ENCODE results near the gene MARF1. TPM values are rescaled to one million over a fixed set of nuclear protein-coding genes. Genes with fewer than 3 reads are reported as not detected.
"Not testable (repeated sequence)": the region's sequence is repeated elsewhere in the genome, so short reads cannot be mapped to it uniquely, and the experiment has no call there.

Gene MARF1
- total and polyA plus RNA-seq, 9 donors: 16.9 to 34.1 (median 29.2) TPM

DNA sequence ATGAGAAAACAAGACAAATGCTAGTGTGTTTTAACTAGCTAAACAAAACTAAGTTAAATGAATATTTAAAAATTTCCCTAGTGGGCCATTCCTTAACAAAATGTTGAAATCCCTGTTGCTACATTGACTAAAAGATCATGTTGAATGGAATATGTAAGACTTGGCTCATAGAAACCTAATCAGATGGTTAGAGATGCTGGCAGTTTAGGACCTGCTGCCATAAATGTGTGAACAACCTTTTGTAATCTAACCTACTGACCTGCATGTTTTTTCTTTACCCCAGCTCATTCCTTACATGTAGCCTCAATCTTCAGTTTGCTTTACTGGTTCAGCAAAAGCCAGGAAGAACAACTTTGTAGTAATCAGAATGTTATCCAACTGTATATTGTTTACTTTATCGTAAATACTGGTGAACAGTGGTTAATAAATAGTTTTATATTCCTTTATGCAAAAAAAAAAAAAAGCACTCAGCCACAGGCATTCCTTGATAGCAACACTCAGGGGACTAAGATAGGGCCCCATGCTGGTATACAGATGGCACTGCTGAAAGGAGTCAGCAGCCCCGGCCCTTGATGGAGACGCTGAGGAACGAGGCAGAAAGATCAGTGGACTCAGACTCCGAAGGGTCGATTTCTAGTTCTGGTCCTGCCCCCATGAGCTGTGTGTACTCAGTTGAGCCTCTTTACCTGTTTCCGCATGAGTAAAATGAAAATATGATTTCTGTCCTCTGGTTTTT lies 78.2 kb downstream of the MARF1 start:
- Histone ChIP-seq H3K4me3 (ENCODE audit: low read length) (no peak overlapping the region), H3K27ac (ENCODE audit: low read length) (peak overlapping the region; percentile 21), H3K27me3 (ENCODE audit: control insufficient read depth, insufficient read depth, low read length) (no peaks in the 10 kb centered on the region), H3K9me3 (replicated peaks; ENCODE audit: control insufficient read depth, low read depth, low read length) (no peaks in the 10 kb centered on the region), H3K4me1 (ENCODE audit: control insufficient read depth, insufficient read depth, low read length) (peaks cover 16% of the 10 kb centered on the region), H3K36me3 (ENCODE audit: control insufficient read depth, insufficient read depth, low read length) (peaks cover 4% of the 10 kb centered on the region)
- WGBS (ENCODE audit: insufficient coverage): 85% methylated on average over 5 of the region's 7 CpGs
- DNase-seq: no peak

DNA sequence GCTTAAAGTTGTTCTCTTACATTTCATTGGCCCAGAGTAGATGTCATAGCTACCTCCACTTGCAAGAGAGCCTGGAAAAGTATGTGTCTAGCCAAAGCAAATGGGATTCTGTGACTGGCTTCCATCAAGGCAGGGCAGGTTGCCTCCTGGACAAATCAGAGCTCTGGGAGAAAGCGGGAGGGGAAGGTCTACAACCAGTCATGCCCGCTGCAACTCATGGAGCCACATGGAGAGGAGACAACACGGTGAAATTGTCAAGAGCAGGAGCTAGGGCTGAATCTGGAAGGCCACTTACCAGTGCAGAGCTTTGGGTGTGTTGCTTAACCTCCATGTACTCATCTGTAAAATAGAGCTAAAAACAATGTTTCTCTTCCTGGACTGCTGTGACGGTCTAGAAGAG lies 83.8 kb downstream of the MARF1 start:
- Histone ChIP-seq H3K27ac (ENCODE audit: low read length) (no peak overlapping the region), H3K4me1 (ENCODE audit: control insufficient read depth, insufficient read depth, low read length) (peaks cover 14% of the 10 kb centered on the region), H3K27me3 (ENCODE audit: control insufficient read depth, insufficient read depth, low read length) (no peaks in the 10 kb centered on the region), H3K9me3 (replicated peaks; ENCODE audit: control insufficient read depth, low read depth, low read length) (no peaks in the 10 kb centered on the region), H3K4me3 (ENCODE audit: low read length) (no peak overlapping the region), H3K36me3 (ENCODE audit: control insufficient read depth, insufficient read depth, low read length) (no peaks in the 10 kb centered on the region)
- DNase-seq: no peak
- 88% methylated on average over 4 of the region's 4 CpGs for WGBS (ENCODE audit: insufficient coverage)

DNA sequence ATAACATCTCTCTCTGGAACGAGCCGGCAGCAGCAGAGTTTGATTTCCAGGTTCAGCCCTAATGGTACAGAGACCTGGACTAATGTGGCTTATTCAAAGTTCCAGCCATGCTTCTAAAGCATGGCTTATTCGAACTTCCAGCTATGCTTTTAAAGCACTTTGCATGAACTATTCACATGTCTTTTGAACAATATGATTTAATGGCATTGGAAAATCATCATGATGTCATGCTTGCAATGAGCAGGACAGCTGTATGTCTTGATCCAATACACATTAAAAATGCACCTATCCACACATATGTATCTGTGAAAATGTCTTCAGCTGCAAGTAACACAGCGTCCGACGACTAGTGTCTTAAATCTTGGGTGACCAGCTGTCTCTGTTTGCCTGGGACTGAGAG lies 85.7 kb downstream of the MARF1 start:
- Histone ChIP-seq H3K36me3 (ENCODE audit: control insufficient read depth, insufficient read depth, low read length) (no peaks in the 10 kb centered on the region), H3K4me1 (ENCODE audit: control insufficient read depth, insufficient read depth, low read length) (peaks cover 3% of the 10 kb centered on the region), H3K4me3 (ENCODE audit: low read length) (no peak overlapping the region), H3K27ac (ENCODE audit: low read length) (no peak overlapping the region), H3K9me3 (replicated peaks; ENCODE audit: control insufficient read depth, low read depth, low read length) (no peaks in the 10 kb centered on the region), H3K27me3 (ENCODE audit: control insufficient read depth, insufficient read depth, low read length) (no peaks in the 10 kb centered on the region)
- 35% methylated on average over 2 of the region's 6 CpGs for WGBS (ENCODE audit: insufficient coverage)
- DNase-seq: no peak

DNA sequence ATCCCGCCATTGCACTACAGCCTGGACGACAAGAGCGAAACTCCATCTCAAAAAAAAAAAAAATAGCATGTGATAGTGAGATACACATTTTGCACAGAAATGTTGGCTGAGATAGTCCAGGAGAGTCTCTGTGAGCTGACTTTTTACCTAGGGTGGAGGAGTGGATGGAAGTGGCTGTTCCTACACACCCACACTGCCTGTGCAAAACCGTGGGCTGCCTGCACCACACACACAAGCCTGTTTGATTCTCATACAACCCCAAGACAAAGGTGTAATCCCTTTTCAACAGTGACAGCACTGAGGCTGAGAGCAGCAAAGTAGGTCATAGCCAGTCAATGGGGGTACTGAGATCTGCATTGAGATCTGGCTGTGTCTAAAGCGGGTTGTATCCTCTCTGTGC lies 86.8 kb downstream of the MARF1 start:
- DNase-seq: no peak
- H3K4me3 ChIP-seq (ENCODE audit: low read length): no peak overlapping the region
- no peaks in the 10 kb centered on the region for H3K36me3 ChIP-seq (ENCODE audit: control insufficient read depth, insufficient read depth, low read length)
- no CpG with 5 or more reads among the region's 5 CpGs for WGBS (ENCODE audit: insufficient coverage)
- no peaks in the 10 kb centered on the region for H3K27me3 ChIP-seq (ENCODE audit: control insufficient read depth, insufficient read depth, low read length)
- H3K27ac ChIP-seq (ENCODE audit: low read length): no peak overlapping the region
- H3K4me1 ChIP-seq (ENCODE audit: control insufficient read depth, insufficient read depth, low read length): peaks cover 2% of the 10 kb centered on the region
- H3K9me3 ChIP-seq (replicated peaks; ENCODE audit: control insufficient read depth, low read depth, low read length): no peaks in the 10 kb centered on the region

DNA sequence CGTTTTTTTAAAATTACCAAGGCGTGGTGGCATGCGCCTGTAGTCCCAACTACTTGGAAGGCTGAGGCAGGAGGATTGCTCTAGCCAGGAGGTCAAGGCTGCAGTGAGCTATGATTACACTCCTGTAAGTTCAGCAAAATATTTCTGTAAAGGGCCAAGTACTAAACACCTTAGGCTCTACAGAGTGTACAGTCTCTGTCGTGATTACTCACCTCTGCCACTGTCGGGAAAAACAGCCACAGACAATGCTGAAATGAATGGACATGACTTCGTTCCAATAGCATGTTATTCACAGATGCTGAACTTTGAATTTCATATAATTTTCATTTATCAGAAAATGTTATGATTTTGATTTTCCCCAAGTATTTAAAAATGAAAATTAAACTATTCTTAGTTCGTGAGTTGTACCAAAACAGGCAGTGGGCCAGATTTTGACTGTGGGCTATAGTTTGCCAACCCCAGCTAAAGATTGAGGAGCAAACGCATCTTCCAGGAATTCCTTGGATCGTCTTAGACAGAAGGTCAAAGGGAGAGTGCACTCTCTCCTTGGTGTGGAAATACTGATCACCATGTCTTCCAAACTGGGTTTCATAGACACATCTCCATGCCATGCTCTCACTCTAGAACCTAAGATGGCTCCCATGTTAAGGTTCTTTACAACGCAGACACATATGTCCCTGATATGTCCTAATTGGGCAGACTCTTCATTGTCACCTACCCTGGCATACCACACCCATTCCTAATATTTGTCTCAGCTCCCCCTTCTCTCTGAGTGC lies 89.5 kb downstream of the MARF1 start:
- Histone ChIP-seq H3K27ac (ENCODE audit: low read length) (no peak overlapping the region), H3K36me3 (ENCODE audit: control insufficient read depth, insufficient read depth, low read length) (no peaks in the 10 kb centered on the region), H3K27me3 (ENCODE audit: control insufficient read depth, insufficient read depth, low read length) (no peaks in the 10 kb centered on the region), H3K9me3 (replicated peaks; ENCODE audit: control insufficient read depth, low read depth, low read length) (no peaks in the 10 kb centered on the region), H3K4me1 (ENCODE audit: control insufficient read depth, insufficient read depth, low read length) (peaks cover 7% of the 10 kb centered on the region), H3K4me3 (ENCODE audit: low read length) (no peak overlapping the region)
- no peak for DNase-seq
- 78% methylated on average over 6 of the region's 10 CpGs for WGBS (ENCODE audit: insufficient coverage)

DNA sequence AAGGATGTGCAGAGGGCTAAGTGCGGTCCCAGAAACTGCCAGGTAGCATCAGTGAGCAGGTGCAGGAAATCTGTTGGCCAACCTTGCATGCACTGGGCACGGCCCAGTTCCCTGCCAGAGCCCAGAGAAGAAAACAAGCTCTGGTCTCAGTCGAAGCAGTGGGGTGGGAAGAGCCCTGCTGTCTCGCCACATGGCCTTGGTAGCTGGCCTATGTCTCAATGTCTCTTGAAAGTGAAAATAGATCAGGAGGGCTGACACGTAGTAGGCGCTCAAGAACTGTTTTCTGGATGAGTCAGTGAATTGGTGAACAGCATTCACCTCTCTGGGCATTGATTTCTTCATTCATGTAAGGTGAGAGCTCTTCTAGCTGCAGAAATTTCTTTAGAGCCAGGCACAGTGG lies 90.4 kb downstream of the MARF1 start:
- H3K4me1 ChIP-seq (ENCODE audit: control insufficient read depth, insufficient read depth, low read length): peaks cover 7% of the 10 kb centered on the region
- no peak for DNase-seq
- H3K27ac ChIP-seq (ENCODE audit: low read length): no peak overlapping the region
- no peak overlapping the region for H3K4me3 ChIP-seq (ENCODE audit: low read length)
- H3K27me3 ChIP-seq (ENCODE audit: control insufficient read depth, insufficient read depth, low read length): no peaks in the 10 kb centered on the region
- no peaks in the 10 kb centered on the region for H3K36me3 ChIP-seq (ENCODE audit: control insufficient read depth, insufficient read depth, low read length)
- H3K9me3 ChIP-seq (replicated peaks; ENCODE audit: control insufficient read depth, low read depth, low read length): no peaks in the 10 kb centered on the region
- 93% methylated on average over 6 of the region's 6 CpGs for WGBS (ENCODE audit: insufficient coverage)

DNA sequence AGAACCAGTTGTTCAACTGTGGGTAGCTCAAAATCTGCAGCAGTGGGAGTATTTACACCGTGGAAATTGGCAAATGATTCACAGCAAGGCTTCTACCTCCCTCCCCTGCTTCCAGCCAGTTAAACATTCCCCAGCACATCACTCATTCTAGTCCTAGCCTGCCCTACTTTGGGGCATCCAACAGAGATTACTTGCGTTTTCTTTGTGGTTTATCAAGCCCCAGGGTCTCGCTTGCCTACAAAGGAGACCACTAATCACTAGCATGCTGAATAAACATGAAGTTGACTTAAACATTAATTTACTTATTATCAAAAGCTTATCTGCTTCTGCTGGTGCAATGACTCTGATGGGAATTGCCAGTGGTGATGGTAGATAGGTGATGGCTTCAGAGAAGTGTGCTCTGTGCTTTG lies 94.5 kb downstream of the MARF1 start:
- no peak overlapping the region for H3K4me3 ChIP-seq (ENCODE audit: low read length)

DNA sequence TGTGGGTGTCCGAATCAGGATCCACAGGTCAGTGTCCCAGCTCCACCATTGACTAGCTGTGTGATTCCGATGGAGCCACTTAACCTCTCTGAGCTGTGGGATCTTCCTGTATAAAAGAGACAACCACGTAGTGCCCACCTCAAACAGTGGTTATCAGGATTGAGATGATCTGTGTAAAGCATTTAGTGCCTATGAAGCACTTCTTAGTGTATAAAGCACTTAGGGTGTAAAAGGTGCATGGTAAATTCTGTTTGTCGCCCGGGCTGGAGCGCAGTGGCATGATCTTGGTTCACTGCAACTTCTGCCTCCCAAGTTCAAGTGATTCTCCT lies 95.2 kb downstream of the MARF1 start:
- Histone ChIP-seq H3K27me3 (ENCODE audit: control insufficient read depth, insufficient read depth, low read length) (no peaks in the 10 kb centered on the region), H3K4me1 (ENCODE audit: control insufficient read depth, insufficient read depth, low read length) (peaks cover 7% of the 10 kb centered on the region), H3K9me3 (replicated peaks; ENCODE audit: control insufficient read depth, low read depth, low read length) (peaks cover 4% of the 10 kb centered on the region), H3K27ac (ENCODE audit: low read length) (no peak overlapping the region), H3K36me3 (ENCODE audit: control insufficient read depth, insufficient read depth, low read length) (no peaks in the 10 kb centered on the region), H3K4me3 (ENCODE audit: low read length) (no peak overlapping the region)
- DNase-seq: no peak
- 100% methylated on average over 5 of the region's 6 CpGs for WGBS (ENCODE audit: insufficient coverage)

More for the DNA sequence above, 94.5 kb downstream of the MARF1 start:
- no peak overlapping the region for H3K27ac ChIP-seq (ENCODE audit: low read length)
- no peak for DNase-seq
- 75% methylated on average over 2 of the region's 3 CpGs for WGBS (ENCODE audit: insufficient coverage)
- H3K9me3 ChIP-seq (replicated peaks; ENCODE audit: control insufficient read depth, low read depth, low read length): no peaks in the 10 kb centered on the region
- H3K36me3 ChIP-seq (ENCODE audit: control insufficient read depth, insufficient read depth, low read length): no peaks in the 10 kb centered on the region
- H3K27me3 ChIP-seq (ENCODE audit: control insufficient read depth, insufficient read depth, low read length): no peaks in the 10 kb centered on the region
- peaks cover 7% of the 10 kb centered on the region for H3K4me1 ChIP-seq (ENCODE audit: control insufficient read depth, insufficient read depth, low read length)

DNA sequence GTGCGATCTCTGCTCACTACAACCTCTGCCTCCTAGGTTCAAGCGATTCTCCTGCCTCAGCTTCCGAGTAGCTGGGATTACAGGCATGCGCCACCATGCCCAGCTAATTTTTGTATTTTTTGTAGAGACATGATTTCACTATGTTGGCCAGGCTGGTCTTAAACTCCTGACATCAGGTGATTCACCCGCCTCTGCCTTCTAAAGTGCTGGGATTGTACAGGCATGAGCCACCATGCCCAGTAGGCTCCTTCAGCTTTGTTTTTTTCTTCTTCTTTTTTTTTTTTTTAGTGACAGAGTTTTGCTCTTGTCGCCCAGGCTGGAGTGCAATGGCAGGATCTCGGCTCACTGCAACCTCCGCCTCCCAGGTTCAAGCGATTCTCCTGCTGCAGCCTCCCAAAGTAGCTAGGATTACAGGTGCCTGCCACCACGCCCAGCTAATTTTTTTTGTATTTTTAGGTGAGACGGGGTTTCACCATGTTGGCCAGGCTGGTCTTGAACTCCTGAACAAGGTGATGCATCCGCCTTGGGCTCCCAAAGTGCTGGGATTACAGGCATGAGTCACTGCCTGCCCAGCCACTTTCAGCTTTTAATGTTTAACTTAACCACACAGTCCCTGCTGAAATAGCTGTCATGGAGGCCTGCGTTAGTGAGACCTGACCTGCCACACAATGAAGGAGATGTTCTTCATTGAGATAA lies 95.7 kb downstream of the MARF1 start:
- 98% methylated on average over 8 of the region's 13 CpGs for WGBS (ENCODE audit: insufficient coverage)
- not testable (repeated sequence) for H3K27me3 ChIP-seq (ENCODE audit: control insufficient read depth, insufficient read depth, low read length); H3K9me3 ChIP-seq (replicated peaks; ENCODE audit: control insufficient read depth, low read depth, low read length); H3K27ac ChIP-seq (ENCODE audit: low read length); DNase-seq; H3K4me3 ChIP-seq (ENCODE audit: low read length); H3K36me3 ChIP-seq (ENCODE audit: control insufficient read depth, insufficient read depth, low read length); H3K4me1 ChIP-seq (ENCODE audit: control insufficient read depth, insufficient read depth, low read length)

DNA sequence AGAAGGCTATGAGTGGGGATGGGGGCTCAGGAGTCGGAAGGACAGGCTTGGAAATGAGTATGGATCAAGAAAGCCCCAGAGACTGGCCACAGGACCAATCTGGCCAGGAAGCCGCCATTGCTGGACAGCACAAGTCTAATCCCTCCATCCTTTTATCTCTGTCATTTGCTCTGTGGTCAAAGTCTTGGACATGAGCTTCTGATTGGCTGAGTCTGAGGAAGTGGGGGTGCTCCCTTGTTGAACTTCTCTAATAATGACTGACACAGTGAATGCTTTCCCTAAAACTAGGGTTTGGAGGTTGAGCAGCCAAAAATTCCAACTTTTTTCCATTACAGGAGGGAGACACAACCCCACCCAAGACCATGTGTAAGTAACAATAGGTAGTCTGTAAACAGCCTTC lies 97.4 kb downstream of the MARF1 start:
- H3K27ac ChIP-seq (ENCODE audit: low read length): no peak overlapping the region
- H3K4me1 ChIP-seq (ENCODE audit: control insufficient read depth, insufficient read depth, low read length): peaks cover 1% of the 10 kb centered on the region
- H3K9me3 ChIP-seq (replicated peaks; ENCODE audit: control insufficient read depth, low read depth, low read length): peaks cover 5% of the 10 kb centered on the region
- no peak overlapping the region for H3K4me3 ChIP-seq (ENCODE audit: low read length)
- no CpG with 5 or more reads among the region's 2 CpGs for WGBS (ENCODE audit: insufficient coverage)
- H3K36me3 ChIP-seq (ENCODE audit: control insufficient read depth, insufficient read depth, low read length): no peaks in the 10 kb centered on the region
- no peaks in the 10 kb centered on the region for H3K27me3 ChIP-seq (ENCODE audit: control insufficient read depth, insufficient read depth, low read length)
- no peak for DNase-seq

All from muscle of leg (tissue), 11 donors.